MM.1S (cell line): ENCODE data around the gene SEMA4D.

ENCODE experiments used
- DNase-seq: peaks from one replicate; pipeline ENCODE4 v3.0.0-alpha.2; 2015
- H2AFZ ChIP-seq: fragments of 300-600 bp; sonication (generic); 2 replicates; pipeline ENCODE4 v1.6.0; 2016; ENCODE audit warnings: antibody characterized with exemption, low read length
- H3F3A ChIP-seq: fragments of 300-600 bp; sonication (generic); 2 replicates; pipeline ENCODE4 v1.6.1; 2016; ENCODE audit warnings: mild to moderate bottlenecking, antibody characterized with exemption, low read length, moderate library complexity, mixed read lengths; ENCODE audit not compliant: insufficient read depth
- H3K27ac ChIP-seq: fragments of 300-600 bp; sonication (generic); 2 replicates; pipeline ENCODE4 v1.5.1; 2016; ENCODE audit warnings: mild to moderate bottlenecking, low read length
- H3K27me3 ChIP-seq: fragments of 300-600 bp; sonication (generic); replicated peaks from 2 replicates; pipeline ENCODE4 v1.6.0; 2016; ENCODE audit warnings: low read length; ENCODE audit not compliant: insufficient read depth
- H3K36me3 ChIP-seq: fragments of 300-600 bp; sonication (generic); replicated peaks from 2 replicates; pipeline ENCODE4 v1.6.1; 2016; ENCODE audit warnings: mild to moderate bottlenecking, low read length, mixed read lengths; ENCODE audit not compliant: insufficient read depth
- H3K4me1 ChIP-seq: fragments of 300-600 bp; sonication (generic); 2 replicates; pipeline ENCODE4 v1.6.1; 2016; ENCODE audit warnings: low read length, mixed read lengths
- H3K4me2 ChIP-seq: fragments of 300-600 bp; sonication (generic); 2 replicates; pipeline ENCODE4 v1.6.0; 2016; ENCODE audit warnings: low read depth, low read length
- H3K4me3 ChIP-seq: fragments of 300-600 bp; sonication (generic); 2 replicates; pipeline ENCODE4 v1.5.1; 2016; ENCODE audit warnings: low read length, mixed read lengths
- H3K79me2 ChIP-seq: fragments of 300-600 bp; sonication (generic); 2 replicates; pipeline ENCODE4 v1.6.1; 2016; ENCODE audit warnings: mixed run types, low read length, mixed read lengths
- H3K9ac ChIP-seq: fragments of 300-600 bp; sonication (generic); 2 replicates; pipeline ENCODE4 v1.6.1; 2016; ENCODE audit warnings: low read length, mixed read lengths
- H3K9me2 ChIP-seq: fragments of 300-600 bp; sonication (generic); replicated peaks from 2 replicates; pipeline ENCODE4 v1.6.1; 2016; ENCODE audit warnings: mild to moderate bottlenecking, low read length, mixed read lengths; ENCODE audit not compliant: insufficient read depth
- H3K9me3 ChIP-seq: fragments of 300-600 bp; sonication (generic); replicated peaks from 2 replicates; pipeline ENCODE4 v1.6.1; 2016; ENCODE audit warnings: mild to moderate bottlenecking, low read length, mixed read lengths; ENCODE audit not compliant: insufficient read depth
- H4K20me1 ChIP-seq: fragments of 300-600 bp; sonication (generic); 2 replicates; pipeline ENCODE4 v1.6.1; 2016; ENCODE audit warnings: mild to moderate bottlenecking, low read length, moderate library complexity, mixed read lengths; ENCODE audit not compliant: insufficient read depth
- EZH2 ChIP-seq: fragments of 300-600 bp; sonication (generic); optimal IDR thresholded peaks from 2 replicates; pipeline ENCODE3; 2017; ENCODE audit warnings: low read depth, mild to moderate bottlenecking, antibody characterized with exemption, low read length, mixed read lengths
- EZH2phosphoT487 ChIP-seq: fragments of 300-600 bp; sonication (generic); IDR thresholded peaks from 2 replicates; pipeline ENCODE4 v1.6.1; 2018; ENCODE audit warnings: antibody characterized with exemption, low read length
- TF ChIP-seq, protein P1 (sequence below): fragments of 300-600 bp; sonication (generic); IDR thresholded peaks from 2 replicates; pipeline ENCODE4 v1.5.1; 2016; ENCODE audit warnings: antibody characterized with exemption, low read length, mixed read lengths

Gene SEMA4D

DNA sequence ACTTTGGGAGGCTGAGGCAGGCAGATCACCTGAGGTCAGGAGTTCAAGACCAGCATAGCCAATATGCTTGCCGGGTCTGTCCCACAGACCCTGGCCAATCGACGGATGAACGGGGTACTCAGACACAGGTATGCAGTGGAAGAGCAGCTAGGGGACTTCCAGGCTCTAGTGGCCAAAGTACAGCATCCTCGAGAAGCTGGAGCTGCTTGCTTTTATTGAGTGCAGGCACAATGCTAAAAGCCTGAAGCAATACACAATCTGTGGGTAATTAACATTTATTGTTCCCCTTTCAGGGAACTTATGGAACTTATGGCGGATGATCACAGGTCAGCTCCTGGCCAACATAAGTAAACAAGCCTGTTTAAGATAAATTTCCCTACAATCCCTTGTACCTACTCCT is 32.8 kb upstream of the SEMA4D start:
- H3K9me2 ChIP-seq, result no peaks in the 10 kb centered on the region
- no peak overlapping the region for H3K27ac ChIP-seq
- no peaks in the 10 kb centered on the region for H3K36me3 ChIP-seq
- TF ChIP-seq EZH2phosphoT487, result no peak
- TF ChIP-seq EZH2, result no peak
- TF ChIP-seq, protein P1, sequence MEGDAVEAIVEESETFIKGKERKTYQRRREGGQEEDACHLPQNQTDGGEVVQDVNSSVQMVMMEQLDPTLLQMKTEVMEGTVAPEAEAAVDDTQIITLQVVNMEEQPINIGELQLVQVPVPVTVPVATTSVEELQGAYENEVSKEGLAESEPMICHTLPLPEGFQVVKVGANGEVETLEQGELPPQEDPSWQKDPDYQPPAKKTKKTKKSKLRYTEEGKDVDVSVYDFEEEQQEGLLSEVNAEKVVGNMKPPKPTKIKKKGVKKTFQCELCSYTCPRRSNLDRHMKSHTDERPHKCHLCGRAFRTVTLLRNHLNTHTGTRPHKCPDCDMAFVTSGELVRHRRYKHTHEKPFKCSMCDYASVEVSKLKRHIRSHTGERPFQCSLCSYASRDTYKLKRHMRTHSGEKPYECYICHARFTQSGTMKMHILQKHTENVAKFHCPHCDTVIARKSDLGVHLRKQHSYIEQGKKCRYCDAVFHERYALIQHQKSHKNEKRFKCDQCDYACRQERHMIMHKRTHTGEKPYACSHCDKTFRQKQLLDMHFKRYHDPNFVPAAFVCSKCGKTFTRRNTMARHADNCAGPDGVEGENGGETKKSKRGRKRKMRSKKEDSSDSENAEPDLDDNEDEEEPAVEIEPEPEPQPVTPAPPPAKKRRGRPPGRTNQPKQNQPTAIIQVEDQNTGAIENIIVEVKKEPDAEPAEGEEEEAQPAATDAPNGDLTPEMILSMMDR, result no peak
- no peak overlapping the region for H2AFZ ChIP-seq
- H3K4me1 ChIP-seq, result peaks cover 9% of the 10 kb centered on the region; the same call in 1 of the 2 replicates
- H3K79me2 ChIP-seq, result no peaks in the 10 kb centered on the region
- no peak overlapping the region for H3K4me3 ChIP-seq
- H3F3A ChIP-seq, result no peaks in the 10 kb centered on the region
- H4K20me1 ChIP-seq, result no peaks in the 10 kb centered on the region
- H3K4me2 ChIP-seq, result no peak overlapping the region
- no peak overlapping the region for H3K9ac ChIP-seq
- no peak for DNase-seq
- no peaks in the 10 kb centered on the region for H3K9me3 ChIP-seq
- H3K27me3 ChIP-seq, result no peaks in the 10 kb centered on the region

GRCh38 chr9:89529243-89530035 is 31.5 kb upstream of the SEMA4D start:
- Histone ChIP-seq H3K27ac (no peak overlapping the region), H3K4me3 (no peak overlapping the region), H3K79me2 (no peaks in the 10 kb centered on the region), H3K9me3 (no peaks in the 10 kb centered on the region), H3K4me1 (peaks cover 10% of the 10 kb centered on the region), H4K20me1 (no peaks in the 10 kb centered on the region), H2AFZ (no peak overlapping the region), H3K9me2 (no peaks in the 10 kb centered on the region), H3F3A (no peaks in the 10 kb centered on the region), H3K9ac (no peak overlapping the region), H3K4me2 (no peak overlapping the region), H3K36me3 (no peaks in the 10 kb centered on the region), H3K27me3 (no peaks in the 10 kb centered on the region)
- DNase-seq, result no peak
- TF ChIP-seq EZH2 (no peak), EZH2phosphoT487 (no peak)
- TF ChIP-seq, protein P1, result no peak

DNA sequence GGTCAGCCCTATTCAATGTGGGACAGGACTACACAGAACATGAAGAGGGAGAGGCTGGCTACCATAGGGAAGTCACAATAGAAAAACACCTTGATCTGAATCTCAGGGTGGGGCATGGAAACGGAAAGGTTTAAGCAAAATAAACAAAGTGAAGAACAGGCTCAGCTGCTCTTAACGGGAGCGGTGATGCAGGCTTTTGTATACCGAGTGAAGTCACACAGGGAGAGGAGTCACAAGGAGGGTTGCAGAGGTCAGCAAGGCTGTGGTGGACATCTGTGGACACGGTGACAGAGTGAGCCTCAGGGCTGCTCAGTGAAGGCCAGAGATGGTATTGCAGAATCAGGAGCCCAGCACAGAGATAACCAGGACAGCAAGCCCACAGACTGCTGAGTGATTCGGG is 30.6 kb upstream of the SEMA4D start:
- H2AFZ ChIP-seq, result no peak overlapping the region
- no peaks in the 10 kb centered on the region for H3K79me2 ChIP-seq
- H3K27me3 ChIP-seq, result no peaks in the 10 kb centered on the region
- DNase-seq, result no peak
- no peak overlapping the region for H3K27ac ChIP-seq
- H3K9me2 ChIP-seq, result no peaks in the 10 kb centered on the region
- TF ChIP-seq EZH2phosphoT487, result no peak
- TF ChIP-seq, protein P1, result 0 out of 2 replicates have a peak, but pooled peaks have one; percentile 3
- TF ChIP-seq EZH2, result no peak
- H3K9me3 ChIP-seq, result no peaks in the 10 kb centered on the region
- no peak overlapping the region for H3K4me3 ChIP-seq
- no peak overlapping the region for H3K9ac ChIP-seq
- H3F3A ChIP-seq, result peaks cover 3% of the 10 kb centered on the region
- H3K36me3 ChIP-seq, result no peaks in the 10 kb centered on the region
- H4K20me1 ChIP-seq, result no peaks in the 10 kb centered on the region
- H3K4me1 ChIP-seq, result peaks cover 19% of the 10 kb centered on the region
- H3K4me2 ChIP-seq, result no peak overlapping the region
